Measurements from ENCODE around the gene SFXN2.

DNA sequence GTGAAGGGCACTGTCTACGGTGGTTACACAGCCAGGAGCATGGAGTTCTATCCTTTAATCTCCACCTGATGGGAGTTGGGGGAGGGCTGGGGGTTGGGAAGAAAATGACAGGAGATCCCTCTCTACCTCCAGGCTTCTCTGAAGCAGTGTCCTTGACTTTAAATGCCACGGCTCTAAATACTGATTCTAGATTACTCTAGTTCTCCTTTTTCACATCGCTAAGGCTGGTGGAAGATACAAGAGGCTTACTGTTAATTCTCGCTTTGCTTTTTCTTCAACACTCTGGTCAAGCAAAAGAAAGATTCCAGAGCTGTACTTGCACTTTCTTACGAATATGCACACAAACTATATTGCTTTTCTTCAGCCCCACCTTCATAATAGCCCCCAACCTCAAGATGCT is 30.7 kb upstream of the SFXN2 start:
- TF ChIP-seq POLR2AphosphoS5 (IDR thresholded peaks at IDR 0.05) (no peak), POLR2A (IDR thresholded peaks at IDR 0.05) (no peak)
